ENCODE results near the gene FALEC.

GRCh38 chr1:150535511-150536287 lies 20.1 kb downstream of the FALEC start:
- TF ChIP-seq CTCF (conservative IDR thresholded peaks at IDR 0.05) (no peak), ZFX (IDR thresholded peaks at IDR 0.05) (no peak)
